Uterus (tissue), 4 donors: ENCODE results near the gene DSN1. TPM values are rescaled to one million over a fixed set of nuclear protein-coding genes. Genes with fewer than 3 reads are reported as not detected.

Source experiments
- DNase-seq, 2 donors: peaks; one replicate each; pipeline ENCODE4 v3.0.0-alpha.2; 2019 to 2020
- H3K27ac ChIP-seq, 2 donors: fragments of 200-600 bp; sonication (generic); 1 replicate in 1 of 2; 2 replicates in 1 of 2; pipeline ENCODE4 v1.5.1; 2016 to 2018
- H3K27me3 ChIP-seq, 2 donors: fragments of 200-600 bp; sonication (generic); one replicate each; pipeline ENCODE4 v1.5.1; 2018 to 2019; ENCODE audit warnings: control low read depth in 1 of 2
- H3K36me3 ChIP-seq, 2 donors: fragments of 200-600 bp; sonication (generic); one replicate each; pipeline ENCODE4 v1.5.1; 2019; ENCODE audit warnings: control low read depth in 1 of 2
- H3K4me1 ChIP-seq, 2 donors: fragments of 200-600 bp; sonication (generic); one replicate each; pipeline ENCODE4 v1.5.1; 2018 to 2019; ENCODE audit warnings: control low read depth in 1 of 2
- H3K4me3 ChIP-seq, 2 donors: fragments of 200-600 bp; sonication (generic); 1 replicate in 1 of 2; 2 replicates in 1 of 2; pipeline ENCODE4 v1.5.1; 2018 to 2019; ENCODE audit warnings: mild to moderate bottlenecking in 1 of 2
- H3K9me3 ChIP-seq, 2 donors: fragments of 200-600 bp; sonication (generic); one replicate each; pipeline ENCODE4 v1.5.1; 2019; ENCODE audit warnings: control low read depth in 1 of 2
- CTCF ChIP-seq, 4 experiments: fragments of 200-600 bp in 2 of 4; fragments of 450-650 bp in 2 of 4; sonication (generic) in 2 of 4; IDR thresholded peaks; one replicate each; pipeline ENCODE4 v1.5.1; 2016 to 2019; ENCODE audit warnings: antibody characterized with exemption in 4 of 4, mild to moderate bottlenecking in 2 of 4, moderate library complexity in 1 of 4
- POLR2A ChIP-seq, 2 donors: fragments of 450-650 bp; IDR thresholded peaks; one replicate each; pipeline ENCODE4 v1.6.1; 2016; ENCODE audit warnings: antibody characterized with exemption in 2 of 2, mild to moderate bottlenecking in 1 of 2, moderate library complexity in 1 of 2
- intact Hi-C: fragments of 100-400 bp; cut with DNase I; formaldehyde crosslinking; loops from one replicate; pipeline ENCODE4 v1.15.1; 2023; ENCODE audit warnings: low total_unique reads
- total RNA-seq, 4 donors: library from RNA; depleted of rRNA in 3 of 4; stranded (reverse); fragments of >200 nt in 3 of 4; gene quantifications; one replicate each; pipeline versions ENCODE4 v1.1.0 to v1.2.4, GENCODE V29; 2014 to 2023
- donor health status: DM: yes; HTN: yes; CAD: no.

Gene DSN1
- total RNA-seq, 4 donors from 2014 or later: 0.29 to 24.3 (median 3.2) TPM

GRCh38 chr20:36741072-36741471 is 32.5 kb downstream of the DSN1 start:
- Histone ChIP-seq H3K4me1 (no peaks in the 10 kb centered on the region), H3K4me3 (no peak overlapping the region), H3K27me3 (no peaks in the 10 kb centered on the region), H3K9me3 (no peaks in the 10 kb centered on the region), H3K36me3 (no peaks in the 10 kb centered on the region), H3K27ac (no peak overlapping the region)
- TF ChIP-seq CTCF (IDR thresholded peaks at IDR 0.05): no peak
- TF ChIP-seq POLR2A (IDR thresholded peaks at IDR 0.05): no peak
- DNase-seq: no peak
- intact Hi-C loops: no loop called here

- Histone ChIP-seq H3K36me3 (no peaks in the 10 kb centered on the region), H3K27ac (no peak overlapping the region), H3K9me3 (no peaks in the 10 kb centered on the region)
These were observed 36.4 kb downstream of the DSN1 start for GRCh38 chr20:36737183-36737499.

GRCh38 chr20:36736451-36737182 is 36.9 kb downstream of the DSN1 start:
- intact Hi-C loops: no loop called here
- H3K9me3 ChIP-seq: no peaks in the 10 kb centered on the region
- no peaks in the 10 kb centered on the region for H3K36me3 ChIP-seq
- no peak for DNase-seq
- no peaks in the 10 kb centered on the region for H3K4me1 ChIP-seq
- H3K27ac ChIP-seq: no peak overlapping the region
- no peak overlapping the region for H3K4me3 ChIP-seq
- TF ChIP-seq POLR2A (IDR thresholded peaks at IDR 0.05) (no peak), CTCF (IDR thresholded peaks at IDR 0.05) (no peak)
- no peaks in the 10 kb centered on the region for H3K27me3 ChIP-seq

More at GRCh38 chr20:36737183-36737499, 36.4 kb downstream of the DSN1 start:
- H3K27me3 ChIP-seq: no peaks in the 10 kb centered on the region
- H3K4me3 ChIP-seq: no peak overlapping the region
- DNase-seq: no peak
- no peaks in the 10 kb centered on the region for H3K4me1 ChIP-seq
- TF ChIP-seq CTCF (IDR thresholded peaks at IDR 0.05) (no peak), POLR2A (IDR thresholded peaks at IDR 0.05) (no peak)
- intact Hi-C loops: no loop called here

- H3K4me1 ChIP-seq: no peaks in the 10 kb centered on the region
- no peaks in the 10 kb centered on the region for H3K27me3 ChIP-seq
- TF ChIP-seq POLR2A (IDR thresholded peaks at IDR 0.05) (no peak), CTCF (IDR thresholded peaks at IDR 0.05) (no peak)
- H3K27ac ChIP-seq: no peak overlapping the region
- no peaks in the 10 kb centered on the region for H3K36me3 ChIP-seq
- no peaks in the 10 kb centered on the region for H3K9me3 ChIP-seq
- intact Hi-C loops: no loop called here
- no peak for DNase-seq
- no peak overlapping the region for H3K4me3 ChIP-seq
These were observed 41.1 kb downstream of the DSN1 start for GRCh38 chr20:36732456-36732855.

- Histone ChIP-seq H3K36me3 (no peaks in the 10 kb centered on the region), H3K4me1 (no peaks in the 10 kb centered on the region), H3K27ac (no peak overlapping the region), H3K27me3 (no peaks in the 10 kb centered on the region), H3K9me3 (no peaks in the 10 kb centered on the region), H3K4me3 (no peak overlapping the region)
- DNase-seq: no peak
- TF ChIP-seq CTCF (IDR thresholded peaks at IDR 0.05): no peak
- TF ChIP-seq POLR2A (IDR thresholded peaks at IDR 0.05): no peak
- intact Hi-C loops: no loop called here
These were observed 44.6 kb downstream of the DSN1 start for GRCh38 chr20:36728986-36729385.
